Type B pancreatic cell (in vitro differentiated cells): ENCODE results near the gene FGB. TPM values are rescaled to one million over a fixed set of nuclear protein-coding genes. Genes with fewer than 3 reads are reported as not detected.

Source experiments
- DNase-seq: peaks from one replicate; pipeline ENCODE4 v3.0.0; 2021; ENCODE audit warnings: mixed read lengths; ENCODE audit not compliant: unreplicated experiment; ENCODE audit errors: extremely low spot score
- H3K27ac Mint-ChIP-seq: 2 replicates; pipeline ENCODE4 v1.8.0; 2021; ENCODE audit warnings: mild to moderate bottlenecking, mixed read lengths
- H3K27me3 Mint-ChIP-seq: 2 replicates; pipeline ENCODE4 v1.8.0; 2021; ENCODE audit warnings: mixed read lengths
- H3K36me3 Mint-ChIP-seq: 2 replicates; pipeline ENCODE4 v1.8.0; 2021; ENCODE audit warnings: mixed read lengths
- H3K4me1 Mint-ChIP-seq: one replicate; pipeline ENCODE4 v1.8.0; 2021; ENCODE audit warnings: mixed read lengths; ENCODE audit not compliant: unreplicated experiment
- H3K4me3 Mint-ChIP-seq: 2 replicates; pipeline ENCODE4 v1.8.0; 2021; ENCODE audit warnings: mild to moderate bottlenecking, mixed read lengths
- H3K9me3 Mint-ChIP-seq: 2 replicates; pipeline ENCODE4 v1.8.0; 2021; ENCODE audit warnings: mixed read lengths
- CTCF ChIP-seq: fragments of 200-600 bp; sonication (generic); conservative IDR thresholded peaks from 2 replicates; pipeline ENCODE4 v1.5.0; 2021; ENCODE audit warnings: antibody characterized with exemption, mild to moderate bottlenecking
- total RNA-seq: library from RNA; stranded (reverse); gene quantifications from 2 replicates; pipeline ENCODE4 v1.2.1, GENCODE V29; 2021; ENCODE audit warnings: low replicate concordance

The FGB gene
- total RNA-seq, 1 donor from 2014 or later, result 32.8 TPM

DNA sequence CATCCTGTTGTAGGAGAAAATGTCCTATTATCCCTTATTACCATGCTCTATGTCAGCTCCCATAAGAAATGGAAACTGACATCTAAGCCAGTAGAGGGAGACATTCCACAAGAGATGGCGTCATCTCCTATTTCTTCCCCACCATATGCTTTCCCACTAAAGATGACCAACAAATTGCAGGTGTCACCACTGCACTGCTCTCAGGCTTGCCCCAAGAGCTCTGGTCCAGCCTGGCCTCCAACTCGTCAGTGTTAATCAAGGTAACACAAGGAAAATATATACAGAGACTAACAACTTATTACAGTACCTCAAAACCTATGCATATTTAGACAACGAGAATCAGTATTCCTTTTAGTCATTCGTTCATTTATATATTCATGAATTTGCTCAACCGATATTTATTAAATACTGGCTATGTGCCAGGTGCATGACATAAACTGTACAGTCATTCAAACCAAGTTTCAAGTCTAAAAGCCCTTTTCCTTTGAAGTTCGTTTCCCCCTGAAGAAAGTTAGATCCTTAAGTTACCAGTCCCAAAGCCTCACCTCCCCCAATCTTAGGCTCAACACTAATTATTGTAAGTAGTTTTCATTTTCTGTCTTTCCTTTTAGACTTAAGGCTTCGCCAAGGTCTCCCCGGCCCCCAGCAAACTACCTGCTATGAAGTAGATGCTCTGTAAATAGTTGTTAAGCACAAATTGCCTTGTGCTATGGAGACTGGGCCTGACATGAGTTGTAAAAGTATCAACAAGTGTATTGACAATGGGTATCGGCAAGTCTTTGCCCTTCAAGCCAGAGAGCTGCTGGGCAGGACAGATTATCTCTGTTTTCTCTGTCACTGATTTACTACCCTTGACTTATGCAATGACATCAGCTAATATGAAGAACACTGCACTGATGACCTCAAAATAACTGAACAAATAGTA lies 3.1 kb upstream of the FGB start:
- H3K36me3 Mint-ChIP-seq, result no peaks in the 10 kb centered on the region
- TF ChIP-seq CTCF, result peak; percentile 76
- H3K27ac Mint-ChIP-seq, result no peak overlapping the region
- no peak for DNase-seq
- no peaks in the 10 kb centered on the region for H3K9me3 Mint-ChIP-seq
- peaks cover 3% of the 10 kb centered on the region for H3K27me3 Mint-ChIP-seq
- H3K4me1 Mint-ChIP-seq, result no peaks in the 10 kb centered on the region
- no peak overlapping the region for H3K4me3 Mint-ChIP-seq

- H3K27ac Mint-ChIP-seq, result no peak overlapping the region
- no peaks in the 10 kb centered on the region for H3K9me3 Mint-ChIP-seq
- H3K4me1 Mint-ChIP-seq, result no peaks in the 10 kb centered on the region
- peaks cover 3% of the 10 kb centered on the region for H3K27me3 Mint-ChIP-seq
- no peaks in the 10 kb centered on the region for H3K36me3 Mint-ChIP-seq
- no peak overlapping the region for H3K4me3 Mint-ChIP-seq
- TF ChIP-seq CTCF, result no peak
- DNase-seq, result no peak
Observed at GRCh38 chr4:154560419-154560801, 2.4 kb upstream of the FGB start.

DNA sequence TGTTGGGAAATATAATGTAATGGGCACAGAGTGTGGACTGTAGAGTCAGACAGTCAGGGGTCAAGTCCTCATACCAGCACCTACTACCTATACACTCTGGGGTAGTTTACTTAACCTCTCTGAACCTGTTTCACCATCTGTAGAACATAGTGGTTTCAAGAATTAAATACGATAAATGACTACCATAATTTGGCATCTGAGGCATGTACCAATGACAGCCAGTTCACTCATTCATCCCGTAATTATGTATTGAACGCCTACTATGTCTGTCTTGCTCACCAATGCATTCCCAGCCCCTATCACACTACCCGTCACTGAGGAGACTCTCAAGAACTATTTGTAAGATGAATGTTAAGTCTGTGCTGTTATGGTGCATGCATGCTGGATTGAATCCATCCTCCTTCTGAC lies 2.0 kb upstream of the FGB start:
- no peak overlapping the region for H3K4me3 Mint-ChIP-seq
- H3K27me3 Mint-ChIP-seq, result peaks cover 3% of the 10 kb centered on the region
- no peaks in the 10 kb centered on the region for H3K36me3 Mint-ChIP-seq
- H3K9me3 Mint-ChIP-seq, result no peaks in the 10 kb centered on the region
- H3K27ac Mint-ChIP-seq, result no peak overlapping the region
- no peak for DNase-seq
- TF ChIP-seq CTCF, result no peak
- H3K4me1 Mint-ChIP-seq, result no peaks in the 10 kb centered on the region

DNA sequence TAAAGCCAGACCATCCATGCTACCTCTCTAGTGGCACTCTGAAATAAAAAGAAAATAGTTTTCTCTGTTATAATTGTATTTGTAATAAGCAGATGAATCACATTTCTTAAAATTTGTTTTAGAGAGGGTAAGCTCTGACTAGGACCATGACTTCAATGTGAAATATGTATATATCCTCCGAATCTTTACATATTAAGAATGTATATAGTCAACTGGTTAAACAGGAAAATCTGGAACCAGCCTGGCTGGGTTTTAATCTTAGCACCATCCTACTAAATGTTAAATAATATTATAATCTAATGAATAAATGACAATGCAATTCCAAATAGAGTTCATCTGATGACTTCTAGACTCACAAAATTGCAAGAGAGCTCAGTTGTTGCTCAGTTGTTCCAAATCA lies 1.5 kb downstream of the FGB start:
- H3K36me3 Mint-ChIP-seq, result no peaks in the 10 kb centered on the region
- no peaks in the 10 kb centered on the region for H3K9me3 Mint-ChIP-seq
- no peak for DNase-seq
- H3K27ac Mint-ChIP-seq, result no peak overlapping the region
- H3K27me3 Mint-ChIP-seq, result peaks cover under 1% of the 10 kb centered on the region
- no peak for TF ChIP-seq CTCF
- no peaks in the 10 kb centered on the region for H3K4me1 Mint-ChIP-seq
- no peak overlapping the region for H3K4me3 Mint-ChIP-seq

DNA sequence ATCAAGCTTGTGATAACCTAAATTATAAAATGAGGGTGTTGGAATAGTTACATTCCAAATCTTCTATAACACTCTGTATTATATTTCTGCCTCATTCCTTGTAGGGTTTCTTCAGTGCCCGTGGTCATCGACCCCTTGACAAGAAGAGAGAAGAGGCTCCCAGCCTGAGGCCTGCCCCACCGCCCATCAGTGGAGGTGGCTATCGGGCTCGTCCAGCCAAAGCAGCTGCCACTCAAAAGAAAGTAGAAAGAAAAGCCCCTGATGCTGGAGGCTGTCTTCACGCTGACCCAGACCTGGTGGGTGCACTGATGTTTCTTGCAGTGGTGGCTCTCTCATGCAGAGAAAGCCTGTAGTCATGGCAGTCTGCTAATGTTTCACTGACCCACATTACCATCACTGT lies 2.9 kb downstream of the FGB start:
- no peak for TF ChIP-seq CTCF
- peaks cover 3% of the 10 kb centered on the region for H3K27me3 Mint-ChIP-seq
- no peak overlapping the region for H3K4me3 Mint-ChIP-seq
- DNase-seq, result no peak
- H3K27ac Mint-ChIP-seq, result no peak overlapping the region
- no peaks in the 10 kb centered on the region for H3K4me1 Mint-ChIP-seq
- H3K36me3 Mint-ChIP-seq, result no peaks in the 10 kb centered on the region
- H3K9me3 Mint-ChIP-seq, result no peaks in the 10 kb centered on the region
